OCI-LY7 (cell line): ENCODE results near the gene IGF1R.

ENCODE experiments used
- EZH2phosphoT487 ChIP-seq: fragments of 200-600 bp; sonication (generic); IDR thresholded peaks from 2 replicates; pipeline ENCODE4 v1.6.1; 2018; ENCODE audit warnings: low read depth, borderline replicate concordance, mild to moderate bottlenecking, mixed run types, antibody characterized with exemption, low read length, moderate library complexity, mixed read lengths
- TF ChIP-seq, protein P1 (sequence below): fragments of 200-600 bp; sonication (generic); conservative IDR thresholded peaks from 2 replicates; pipeline ENCODE4 v1.5.1; 2014; ENCODE audit warnings: mild to moderate bottlenecking, antibody characterized with exemption, low read length, moderate library complexity, mixed read lengths

GRCh38 chr15:98874773-98875172 is 226.4 kb downstream of the IGF1R start:
- TF ChIP-seq, protein P1, sequence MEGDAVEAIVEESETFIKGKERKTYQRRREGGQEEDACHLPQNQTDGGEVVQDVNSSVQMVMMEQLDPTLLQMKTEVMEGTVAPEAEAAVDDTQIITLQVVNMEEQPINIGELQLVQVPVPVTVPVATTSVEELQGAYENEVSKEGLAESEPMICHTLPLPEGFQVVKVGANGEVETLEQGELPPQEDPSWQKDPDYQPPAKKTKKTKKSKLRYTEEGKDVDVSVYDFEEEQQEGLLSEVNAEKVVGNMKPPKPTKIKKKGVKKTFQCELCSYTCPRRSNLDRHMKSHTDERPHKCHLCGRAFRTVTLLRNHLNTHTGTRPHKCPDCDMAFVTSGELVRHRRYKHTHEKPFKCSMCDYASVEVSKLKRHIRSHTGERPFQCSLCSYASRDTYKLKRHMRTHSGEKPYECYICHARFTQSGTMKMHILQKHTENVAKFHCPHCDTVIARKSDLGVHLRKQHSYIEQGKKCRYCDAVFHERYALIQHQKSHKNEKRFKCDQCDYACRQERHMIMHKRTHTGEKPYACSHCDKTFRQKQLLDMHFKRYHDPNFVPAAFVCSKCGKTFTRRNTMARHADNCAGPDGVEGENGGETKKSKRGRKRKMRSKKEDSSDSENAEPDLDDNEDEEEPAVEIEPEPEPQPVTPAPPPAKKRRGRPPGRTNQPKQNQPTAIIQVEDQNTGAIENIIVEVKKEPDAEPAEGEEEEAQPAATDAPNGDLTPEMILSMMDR, result no peak
- TF ChIP-seq EZH2phosphoT487, result no peak
